ENCODE measurements around the gene SERGEF.

The SERGEF gene

GRCh38 chr11:18012906-18013781 lies at the start of gene SERGEF:
SERGEF (minus strand) TSS chr11:18013047; CDS start chr11:18013010, 37 bp downstream.
- peak; percentile 80 to 89 (median 85) for DNase-seq

- DNase-seq, result no peak
Measured at GRCh38 chr11:18061351-18061750, 48.5 kb upstream of the SERGEF start.

GRCh38 chr11:18056561-18057181 lies 43.8 kb upstream of the SERGEF start:
- no peak for DNase-seq

- no peak for DNase-seq
Measured at GRCh38 chr11:18054511-18055103, 41.8 kb upstream of the SERGEF start.

- no peak for DNase-seq
Measured at GRCh38 chr11:18050848-18051247, 38.0 kb upstream of the SERGEF start.

GRCh38 chr11:18046116-18046777 lies 33.4 kb upstream of the SERGEF start, which contains the start of gene TPH1:
TPH1 (minus strand) TSS chr11:18046269; CDS start chr11:18040762, 5,507 bp downstream.
- no peak for DNase-seq

- no peak for DNase-seq
Measured at GRCh38 chr11:18036456-18036855, 23.6 kb upstream of the SERGEF start.

- no peak for DNase-seq
Measured at GRCh38 chr11:18027475-18027874, 14.6 kb upstream of the SERGEF start.

GRCh38 chr11:18022419-18022818 lies 9.6 kb upstream of the SERGEF start:
- no peak for DNase-seq

- no peak for DNase-seq
Measured at GRCh38 chr11:18019650-18020049, 6.8 kb upstream of the SERGEF start.

- DNase-seq, result no peak
Measured at GRCh38 chr11:18016789-18017188, 3.9 kb upstream of the SERGEF start.

GRCh38 chr11:18014876-18015275 lies 2.0 kb upstream of the SERGEF start:
- DNase-seq, result no peak

GRCh38 chr11:18013790-18014507 lies 1.1 kb upstream of the SERGEF start:
- no peak for DNase-seq

GRCh38 chr11:18012122-18012905 lies 533 bp downstream of the SERGEF start:
- DNase-seq, result peak in 1 of 4 experiments; percentile 9

GRCh38 chr11:18011633-18012032 lies 1.2 kb downstream of the SERGEF start:
- DNase-seq, result no peak

GRCh38 chr11:18010977-18011586 lies 1.8 kb downstream of the SERGEF start:
- DNase-seq, result no peak

- no peak for DNase-seq
Measured at GRCh38 chr11:18010121-18010670, 2.7 kb downstream of the SERGEF start.

- no peak for DNase-seq
Measured at GRCh38 chr11:18005376-18006129, 7.3 kb downstream of the SERGEF start.

GRCh38 chr11:18001191-18001590 lies 11.7 kb downstream of the SERGEF start:
- no peak for DNase-seq

GRCh38 chr11:18000760-18001159 lies 12.1 kb downstream of the SERGEF start:
- DNase-seq, result no peak

Measured in activated CD4-positive, CD25-positive, alpha-beta regulatory T cell (primary cell).